ENCODE measurements around the gene F2.

- no peak for TF ChIP-seq EZH2 (IDR thresholded peaks at IDR 0.05; ENCODE audit: insufficient read depth, poor library complexity, severe bottlenecking)
- TF ChIP-seq EZH2phosphoT487 (IDR thresholded peaks at IDR 0.05; ENCODE audit: insufficient read depth, low read depth): no peak
These were observed 2.3 kb downstream of the F2 start for GRCh38 chr11:46721286-46721685.
